Nephron progenitor cell (in vitro differentiated cells): ENCODE data around the gene PSPC1.

Experiments
- DNase-seq: peaks from one replicate; pipeline ENCODE4 v3.0.0; 2021
- H3K27ac Mint-ChIP-seq: 2 replicates; pipeline ENCODE4 v1.8.0; 2021; ENCODE audit warnings: mild to moderate bottlenecking, moderate library complexity, mixed read lengths
- H3K27me3 Mint-ChIP-seq: 2 replicates; pipeline ENCODE4 v1.8.0; 2021; ENCODE audit warnings: mild to moderate bottlenecking, low read depth, mixed read lengths; ENCODE audit not compliant: poor library complexity
- H3K36me3 Mint-ChIP-seq: 2 replicates; pipeline ENCODE4 v1.8.0; 2021; ENCODE audit warnings: low read depth, mixed read lengths
- H3K4me1 Mint-ChIP-seq: 2 replicates; pipeline ENCODE4 v1.8.0; 2021; ENCODE audit warnings: mixed read lengths
- H3K4me3 Mint-ChIP-seq: 2 replicates; pipeline ENCODE4 v1.8.0; 2021; ENCODE audit warnings: mild to moderate bottlenecking, moderate library complexity, mixed read lengths
- H3K9me3 Mint-ChIP-seq: 2 replicates; pipeline ENCODE4 v1.8.0; 2021; ENCODE audit warnings: mild to moderate bottlenecking, moderate library complexity, mixed read lengths
- CTCF ChIP-seq: fragments of 200-600 bp; sonication (generic); IDR thresholded peaks from 2 replicates; pipeline ENCODE4 v1.5.0; 2021; ENCODE audit warnings: antibody characterized with exemption

PSPC1 gene

GRCh38 chr13:19810996-19811881, 28.5 kb upstream of the PSPC1 start:
- no peak for DNase-seq
- H3K9me3 Mint-ChIP-seq: peaks cover 4% of the 10 kb centered on the region
- H3K27me3 Mint-ChIP-seq: no peaks in the 10 kb centered on the region
- H3K36me3 Mint-ChIP-seq: peaks cover 24% of the 10 kb centered on the region
- no peak overlapping the region for H3K4me3 Mint-ChIP-seq
- no peak for TF ChIP-seq CTCF
- no peaks in the 10 kb centered on the region for H3K4me1 Mint-ChIP-seq
- no peak overlapping the region for H3K27ac Mint-ChIP-seq

GRCh38 chr13:19810151-19810550, 27.4 kb upstream of the PSPC1 start:
- Mint-ChIP-seq H3K4me3 (no peak overlapping the region), H3K27ac (peak overlapping the region; percentile 57)
- no peak for DNase-seq

GRCh38 chr13:19805765-19806164, 23.0 kb upstream of the PSPC1 start:
- peaks cover 6% of the 10 kb centered on the region for H3K36me3 Mint-ChIP-seq
- H3K4me1 Mint-ChIP-seq: no peaks in the 10 kb centered on the region
- DNase-seq: no peak
- H3K9me3 Mint-ChIP-seq: no peaks in the 10 kb centered on the region
- H3K27me3 Mint-ChIP-seq: no peaks in the 10 kb centered on the region
- H3K27ac Mint-ChIP-seq: no peak overlapping the region
- TF ChIP-seq CTCF: no peak
- no peak overlapping the region for H3K4me3 Mint-ChIP-seq

More at GRCh38 chr13:19810151-19810550, 27.4 kb upstream of the PSPC1 start:
- Mint-ChIP-seq H3K27me3 (no peaks in the 10 kb centered on the region), H3K4me1 (no peaks in the 10 kb centered on the region), H3K9me3 (peaks cover 4% of the 10 kb centered on the region), H3K36me3 (peaks cover 24% of the 10 kb centered on the region)
- TF ChIP-seq CTCF: no peak

- no peak for TF ChIP-seq CTCF
- no peak for DNase-seq
- Mint-ChIP-seq H3K27ac (no peak overlapping the region), H3K4me1 (peaks cover 6% of the 10 kb centered on the region), H3K36me3 (peaks cover 16% of the 10 kb centered on the region), H3K27me3 (no peaks in the 10 kb centered on the region), H3K9me3 (no peaks in the 10 kb centered on the region), H3K4me3 (no peak overlapping the region)
These were observed 13.2 kb upstream of the PSPC1 start for GRCh38 chr13:19795956-19796355.

GRCh38 chr13:19794631-19795030, 11.9 kb upstream of the PSPC1 start:
- H3K27me3 Mint-ChIP-seq: no peaks in the 10 kb centered on the region
- H3K36me3 Mint-ChIP-seq: peaks cover 11% of the 10 kb centered on the region
- H3K4me1 Mint-ChIP-seq: peaks cover 6% of the 10 kb centered on the region
- no peak for DNase-seq
- H3K9me3 Mint-ChIP-seq: no peaks in the 10 kb centered on the region
- no peak for TF ChIP-seq CTCF
- no peak overlapping the region for H3K4me3 Mint-ChIP-seq
- H3K27ac Mint-ChIP-seq: peak overlapping the region; percentile 43
